Gastroesophageal sphincter (tissue), 4 donors: Measurements from ENCODE around the gene SMARCB1. TPM values are rescaled to one million over a fixed set of nuclear protein-coding genes. Genes with fewer than 3 reads are reported as not detected.

Source experiments
- ATAC-seq: fragments of 150-250 bp; one replicate; pipeline ENCODE4 v1.9.1; 2016; ENCODE audit warnings: mild to moderate bottlenecking, moderate library complexity
- H3K27ac ChIP-seq, 4 donors: fragments of 200-600 bp; sonication (generic) in 3 of 4; 1 replicate in 3 of 4; 2 replicates in 1 of 4; pipeline ENCODE4 v1.5.1; 2016 to 2019
- H3K27me3 ChIP-seq: fragments of 200-600 bp; sonication (generic); one replicate; pipeline ENCODE4 v1.5.1; 2019
- H3K36me3 ChIP-seq, 2 donors: fragments of 200-600 bp; sonication (generic); one replicate each; pipeline ENCODE4 v1.5.1; 2019; ENCODE audit warnings: control low read depth in 1 of 2
- H3K4me1 ChIP-seq, 3 donors: fragments of 200-600 bp; sonication (generic); 1 replicate in 2 of 3; 2 replicates in 1 of 3; pipeline ENCODE4 v1.5.1; 2016 to 2019; ENCODE audit warnings: control low read depth in 2 of 3
- H3K4me3 ChIP-seq, 2 donors: fragments of 200-600 bp; sonication (generic); one replicate each; pipeline ENCODE4 v1.5.1; 2019; ENCODE audit warnings: mild to moderate bottlenecking in 1 of 2, moderate library complexity in 1 of 2
- H3K9me3 ChIP-seq, 3 donors: fragments of 200-600 bp; sonication (generic); one replicate each; pipeline ENCODE4 v1.5.1; 2017 to 2019; ENCODE audit warnings: control low read depth in 2 of 3
- EP300 ChIP-seq: sonication (generic); formaldehyde crosslinking; IDR thresholded peaks from one replicate; pipeline ENCODE4 v1.6.1; 2017; ENCODE audit warnings: antibody characterized with exemption, mild to moderate bottlenecking
- POLR2A ChIP-seq, 2 donors: fragments of 450-650 bp; IDR thresholded peaks; one replicate each; pipeline ENCODE4 v1.6.1; 2017; ENCODE audit warnings: antibody characterized with exemption in 2 of 2, mild to moderate bottlenecking in 2 of 2, moderate library complexity in 1 of 2
- POLR2AphosphoS5 ChIP-seq: sonication (generic); formaldehyde crosslinking; IDR thresholded peaks from one replicate; pipeline ENCODE4 v1.6.1; 2017; ENCODE audit warnings: antibody characterized with exemption
- WGBS, 2 donors: methylation state at CpG; one replicate each; pipeline ENCODE4 v1.1.5; 2018; ENCODE audit warnings: low coverage in 1 of 2; 5-methylcytosine and 5-hydroxymethylcytosine counted together
- total RNA-seq, 4 donors: library from RNA; depleted of rRNA; stranded (reverse); fragments of >200 nt; gene quantifications; one replicate each; pipeline ENCODE4 v1.1.0, GENCODE V29; 2016
- TF ChIP-seq, protein P1 (sequence below), 4 experiments: fragments of 200-600 bp in 2 of 4; fragments of 450-650 bp in 2 of 4; sonication (generic) in 1 of 4; IDR thresholded peaks; one replicate each; pipeline ENCODE4 v1.5.1; 2017 to 2019; ENCODE audit warnings: antibody characterized with exemption in 4 of 4, mild to moderate bottlenecking in 2 of 4, moderate library complexity in 2 of 4

Gene SMARCB1
- total RNA-seq, 4 donors from 2014 or later, result 27.9 to 58.8 (median 32.7) TPM

DNA sequence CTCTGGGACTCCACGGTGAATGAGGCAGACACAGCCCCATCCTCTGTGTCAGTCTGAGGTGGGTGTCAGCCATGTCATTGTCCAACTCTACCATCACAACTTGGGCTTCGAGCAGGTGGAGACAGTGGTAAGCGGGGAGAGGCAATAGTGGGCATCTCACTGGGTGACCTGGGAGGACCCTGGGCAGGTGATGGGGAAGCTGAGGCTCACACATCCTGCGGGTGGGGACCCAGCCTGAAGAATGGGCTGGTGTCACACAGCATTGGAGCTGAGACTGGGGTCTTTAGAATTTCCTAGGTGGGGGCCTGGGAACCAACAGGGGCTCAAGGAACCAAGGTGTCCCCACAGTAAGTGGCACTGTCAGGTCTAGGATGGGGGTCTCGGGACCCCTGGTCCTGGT is 7.0 kb upstream of the SMARCB1 start:
- Histone ChIP-seq H3K27me3 (no peaks in the 10 kb centered on the region), H3K9me3 (no peaks in the 10 kb centered on the region), H3K36me3 (peaks cover 0 to 21% of the 10 kb centered on the region in 2 donors), H3K4me1 (peaks cover 0 to 26% (median 3%) of the 10 kb centered on the region in 3 donors), H3K27ac (no peak overlapping the region), H3K4me3 (no peak overlapping the region)
- TF ChIP-seq POLR2A (IDR thresholded peaks at IDR 0.05) (no peak), POLR2AphosphoS5 (no peak), EP300 (no peak)
- TF ChIP-seq, protein P1, sequence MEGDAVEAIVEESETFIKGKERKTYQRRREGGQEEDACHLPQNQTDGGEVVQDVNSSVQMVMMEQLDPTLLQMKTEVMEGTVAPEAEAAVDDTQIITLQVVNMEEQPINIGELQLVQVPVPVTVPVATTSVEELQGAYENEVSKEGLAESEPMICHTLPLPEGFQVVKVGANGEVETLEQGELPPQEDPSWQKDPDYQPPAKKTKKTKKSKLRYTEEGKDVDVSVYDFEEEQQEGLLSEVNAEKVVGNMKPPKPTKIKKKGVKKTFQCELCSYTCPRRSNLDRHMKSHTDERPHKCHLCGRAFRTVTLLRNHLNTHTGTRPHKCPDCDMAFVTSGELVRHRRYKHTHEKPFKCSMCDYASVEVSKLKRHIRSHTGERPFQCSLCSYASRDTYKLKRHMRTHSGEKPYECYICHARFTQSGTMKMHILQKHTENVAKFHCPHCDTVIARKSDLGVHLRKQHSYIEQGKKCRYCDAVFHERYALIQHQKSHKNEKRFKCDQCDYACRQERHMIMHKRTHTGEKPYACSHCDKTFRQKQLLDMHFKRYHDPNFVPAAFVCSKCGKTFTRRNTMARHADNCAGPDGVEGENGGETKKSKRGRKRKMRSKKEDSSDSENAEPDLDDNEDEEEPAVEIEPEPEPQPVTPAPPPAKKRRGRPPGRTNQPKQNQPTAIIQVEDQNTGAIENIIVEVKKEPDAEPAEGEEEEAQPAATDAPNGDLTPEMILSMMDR (IDR thresholded peaks at IDR 0.05), result no peak
- 90% methylated on average over 2 of the region's 5 CpGs; no CpG with 5 or more reads in 1 of the 2 donors for WGBS, 2 donors
- ATAC-seq, result no peak

DNA sequence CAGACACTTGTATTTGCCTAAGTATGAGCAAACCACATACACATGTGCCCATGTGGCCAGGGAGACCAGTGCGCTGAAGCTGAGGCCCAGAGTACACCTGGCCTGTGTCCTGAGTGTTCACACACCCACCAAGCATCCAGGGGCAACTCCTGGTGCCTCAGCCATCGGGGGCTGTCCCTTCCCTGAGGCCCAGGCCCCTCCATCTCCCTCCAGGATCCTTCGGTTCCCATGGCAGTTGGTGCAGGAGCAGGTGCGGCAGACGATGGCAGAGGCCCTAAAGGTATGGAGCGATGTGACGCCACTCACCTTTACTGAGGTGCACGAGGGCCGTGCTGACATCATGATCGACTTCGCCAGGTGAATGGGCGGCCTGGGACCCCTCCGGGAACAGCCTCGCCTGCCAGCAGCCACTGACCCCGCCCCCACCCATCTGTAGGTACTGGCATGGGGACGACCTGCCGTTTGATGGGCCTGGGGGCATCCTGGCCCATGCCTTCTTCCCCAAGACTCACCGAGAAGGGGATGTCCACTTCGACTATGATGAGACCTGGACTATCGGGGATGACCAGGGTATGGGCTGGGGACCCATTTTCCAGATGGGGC is 6.5 kb upstream of the SMARCB1 start:
- no CpG with 5 or more reads among the region's 20 CpGs for WGBS, 2 donors
- ATAC-seq, result no peak
- no peak for TF ChIP-seq POLR2AphosphoS5
- TF ChIP-seq, protein P1 (IDR thresholded peaks at IDR 0.05), result no peak
- TF ChIP-seq POLR2A (IDR thresholded peaks at IDR 0.05), result no peak
- peaks cover 0 to 21% of the 10 kb centered on the region in 2 donors for H3K36me3 ChIP-seq
- no peaks in the 10 kb centered on the region for H3K27me3 ChIP-seq
- no peaks in the 10 kb centered on the region for H3K9me3 ChIP-seq
- no peak overlapping the region for H3K4me3 ChIP-seq
- H3K27ac ChIP-seq, result no peak overlapping the region
- peaks cover 0 to 21% (median 0%) of the 10 kb centered on the region in 3 donors for H3K4me1 ChIP-seq

DNA sequence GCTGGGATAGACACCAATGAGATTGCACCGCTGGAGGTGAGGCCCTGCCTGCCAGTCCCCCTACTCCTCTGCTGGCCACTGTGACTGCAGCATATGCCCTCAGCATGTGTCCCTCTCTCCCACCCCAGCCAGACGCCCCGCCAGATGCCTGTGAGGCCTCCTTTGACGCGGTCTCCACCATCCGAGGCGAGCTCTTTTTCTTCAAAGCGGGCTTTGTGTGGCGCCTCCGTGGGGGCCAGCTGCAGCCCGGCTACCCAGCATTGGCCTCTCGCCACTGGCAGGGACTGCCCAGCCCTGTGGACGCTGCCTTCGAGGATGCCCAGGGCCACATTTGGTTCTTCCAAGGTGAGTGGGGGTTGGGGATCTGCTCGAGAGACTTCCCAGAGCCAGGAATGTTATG is 5.7 kb upstream of the SMARCB1 start:
- peaks cover 0 to 21% of the 10 kb centered on the region in 2 donors for H3K36me3 ChIP-seq
- H3K4me3 ChIP-seq, result no peak overlapping the region
- TF ChIP-seq, protein P1 (IDR thresholded peaks at IDR 0.05), result no peak
- TF ChIP-seq POLR2A (IDR thresholded peaks at IDR 0.05) (no peak), POLR2AphosphoS5 (no peak), EP300 (no peak)
- H3K27me3 ChIP-seq, result no peaks in the 10 kb centered on the region
- peak overlapping the region in 1 of 4 donors; percentile 5 for H3K27ac ChIP-seq
- no peak for ATAC-seq
- H3K4me1 ChIP-seq, result peaks cover 0 to 28% (median 1%) of the 10 kb centered on the region in 3 donors
- no CpG with 5 or more reads among the region's 15 CpGs for WGBS, 2 donors
- no peaks in the 10 kb centered on the region for H3K9me3 ChIP-seq

DNA sequence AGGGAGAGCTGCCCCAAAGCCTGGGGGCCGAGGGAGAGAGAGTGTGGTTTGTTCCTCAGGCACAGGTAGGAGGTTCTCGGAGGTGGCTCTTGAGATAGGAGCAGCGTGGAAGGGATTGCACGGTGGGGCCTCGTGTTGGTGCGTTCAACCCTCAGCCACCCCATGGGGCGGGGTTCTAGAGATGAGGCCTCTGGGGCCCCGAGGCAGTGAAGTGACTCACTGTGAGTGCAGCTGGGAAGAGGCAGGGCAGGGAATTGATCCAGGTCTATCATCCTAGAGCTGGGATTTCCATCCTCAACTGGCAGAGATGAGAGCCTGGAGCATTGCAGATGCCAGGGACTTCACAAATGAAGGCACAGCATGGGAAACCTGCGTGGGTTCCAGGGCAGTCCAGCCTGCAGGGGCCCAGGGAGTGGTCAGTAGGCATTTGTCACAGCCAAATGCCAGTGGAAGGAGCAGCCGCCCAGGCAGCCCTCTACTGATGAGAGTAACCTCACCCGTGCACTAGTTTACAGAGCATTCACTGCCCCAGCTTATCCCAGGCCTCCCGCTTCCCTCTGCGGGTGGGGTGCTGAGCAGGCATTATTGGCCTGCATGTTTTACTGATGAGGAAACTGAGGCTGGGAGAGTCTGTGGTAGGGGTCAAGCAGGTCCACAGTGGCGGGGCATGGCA is 5.1 kb upstream of the SMARCB1 start:
- ATAC-seq, result no peak
- Histone ChIP-seq H3K9me3 (no peaks in the 10 kb centered on the region), H3K36me3 (peaks cover 0 to 21% of the 10 kb centered on the region in 2 donors), H3K27me3 (no peaks in the 10 kb centered on the region), H3K27ac (peak overlapping the region in 1 of 4 donors; percentile 5), H3K4me1 (peaks cover 0 to 34% (median 6%) of the 10 kb centered on the region in 3 donors), H3K4me3 (no peak overlapping the region)
- 65 to 67% methylated on average over 3 to 8 of the region's 14 CpGs for WGBS, 2 donors
- TF ChIP-seq EP300, result no peak

DNA sequence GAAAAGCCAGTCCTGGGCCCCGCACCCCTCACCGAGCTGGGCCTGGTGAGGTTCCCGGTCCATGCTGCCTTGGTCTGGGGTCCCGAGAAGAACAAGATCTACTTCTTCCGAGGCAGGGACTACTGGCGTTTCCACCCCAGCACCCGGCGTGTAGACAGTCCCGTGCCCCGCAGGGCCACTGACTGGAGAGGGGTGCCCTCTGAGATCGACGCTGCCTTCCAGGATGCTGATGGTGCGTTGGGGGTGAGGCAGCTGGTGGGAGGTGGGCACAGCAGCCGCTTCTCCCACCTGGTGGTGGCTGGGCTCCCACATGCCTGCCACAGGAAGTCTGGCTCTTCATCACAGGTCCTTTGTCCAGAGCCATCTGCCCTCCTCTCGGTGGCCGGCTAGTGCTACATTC is 4.5 kb upstream of the SMARCB1 start:
- no peak overlapping the region for H3K4me3 ChIP-seq
- H3K27ac ChIP-seq, result peak overlapping the region in 1 of 4 donors; percentile 5
- H3K9me3 ChIP-seq, result no peaks in the 10 kb centered on the region
- peaks cover 0 to 21% of the 10 kb centered on the region in 2 donors for H3K36me3 ChIP-seq
- no peak for ATAC-seq
- peaks cover 0 to 33% (median 6%) of the 10 kb centered on the region in 3 donors for H3K4me1 ChIP-seq
- no peak for TF ChIP-seq POLR2A (IDR thresholded peaks at IDR 0.05)
- TF ChIP-seq POLR2AphosphoS5, result no peak
- TF ChIP-seq, protein P1 (IDR thresholded peaks at IDR 0.05), result no peak
- TF ChIP-seq EP300, result no peak
- no peaks in the 10 kb centered on the region for H3K27me3 ChIP-seq
- no CpG with 5 or more reads among the region's 16 CpGs for WGBS, 2 donors
